ENCODE measurements around the gene SRRM1. TPM values are rescaled to one million over a fixed set of nuclear protein-coding genes. Genes with fewer than 3 reads are reported as not detected.

SRRM1 gene
- total RNA-seq, 4 donors from 2014 or later: 73.0 to 323 (median 97.0) TPM

DNA sequence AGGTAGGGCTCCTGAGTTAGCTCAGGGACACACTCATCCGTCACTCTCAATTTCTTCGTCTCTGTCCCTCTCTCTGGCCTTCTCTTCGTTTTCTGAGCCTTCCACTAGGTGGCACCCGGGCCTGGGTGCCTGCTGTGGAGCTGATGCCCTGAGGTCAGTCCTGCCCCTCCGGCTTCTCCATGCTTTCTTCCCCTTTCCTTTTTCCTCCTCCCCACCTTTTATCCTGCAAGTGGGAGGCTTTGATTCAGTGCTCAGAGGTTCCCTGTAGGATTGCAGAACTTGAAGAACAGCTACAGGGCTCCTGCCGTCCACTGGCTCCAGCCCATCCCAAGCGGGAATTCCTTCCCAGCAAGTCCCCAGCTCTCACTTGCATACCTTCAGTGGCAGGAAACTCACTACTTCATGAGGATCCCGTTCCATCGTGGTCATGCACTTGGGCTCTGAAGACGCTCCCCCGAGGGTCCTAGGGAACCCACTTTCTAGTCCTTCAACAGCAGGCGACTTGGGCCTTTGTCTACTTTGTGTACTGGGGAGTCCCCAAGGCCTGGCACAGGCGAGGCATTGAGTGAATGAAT lies 45.6 kb downstream of the SRRM1 start:
- WGBS: 46% methylated on average over 13 of the region's 13 CpGs

DNA sequence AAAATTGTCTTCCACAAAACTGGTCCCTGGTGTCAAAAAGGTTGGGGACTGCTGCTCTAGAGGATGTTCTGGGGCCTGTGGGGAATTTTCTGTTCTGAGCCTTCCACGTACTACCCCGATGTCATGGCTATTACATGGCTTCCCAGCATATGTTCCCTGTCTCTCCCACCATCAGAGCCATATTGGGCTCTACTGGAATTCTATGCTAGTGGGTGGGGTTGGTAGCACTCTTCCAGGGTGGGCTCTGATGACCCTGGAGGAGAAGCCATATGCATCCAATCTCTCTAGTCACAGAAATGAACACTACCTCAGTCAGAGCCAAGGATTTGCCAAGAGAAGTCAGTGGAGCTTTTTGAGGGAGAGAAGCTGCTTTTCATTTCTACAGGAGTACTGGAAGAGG lies 47.9 kb downstream of the SRRM1 start:
- H3K9me3 ChIP-seq: no peaks in the 10 kb centered on the region
- H3K27me3 ChIP-seq: no peaks in the 10 kb centered on the region
- no peak overlapping the region for H3K4me3 ChIP-seq
- no peak overlapping the region for H3K27ac ChIP-seq
- DNase-seq (ENCODE audit: low spot score in 2 of 2): no peak
- no peaks in the 10 kb centered on the region for H3K36me3 ChIP-seq
- WGBS: 100% methylated on average over 2 of the region's 2 CpGs
- H3K4me1 ChIP-seq: peaks cover 23% of the 10 kb centered on the region
- TF ChIP-seq POLR2A (IDR thresholded peaks at IDR 0.05) (no peak), EP300 (IDR thresholded peaks at IDR 0.05) (no peak), POLR2AphosphoS5 (IDR thresholded peaks at IDR 0.05) (no peak)
- TF ChIP-seq, protein P1, sequence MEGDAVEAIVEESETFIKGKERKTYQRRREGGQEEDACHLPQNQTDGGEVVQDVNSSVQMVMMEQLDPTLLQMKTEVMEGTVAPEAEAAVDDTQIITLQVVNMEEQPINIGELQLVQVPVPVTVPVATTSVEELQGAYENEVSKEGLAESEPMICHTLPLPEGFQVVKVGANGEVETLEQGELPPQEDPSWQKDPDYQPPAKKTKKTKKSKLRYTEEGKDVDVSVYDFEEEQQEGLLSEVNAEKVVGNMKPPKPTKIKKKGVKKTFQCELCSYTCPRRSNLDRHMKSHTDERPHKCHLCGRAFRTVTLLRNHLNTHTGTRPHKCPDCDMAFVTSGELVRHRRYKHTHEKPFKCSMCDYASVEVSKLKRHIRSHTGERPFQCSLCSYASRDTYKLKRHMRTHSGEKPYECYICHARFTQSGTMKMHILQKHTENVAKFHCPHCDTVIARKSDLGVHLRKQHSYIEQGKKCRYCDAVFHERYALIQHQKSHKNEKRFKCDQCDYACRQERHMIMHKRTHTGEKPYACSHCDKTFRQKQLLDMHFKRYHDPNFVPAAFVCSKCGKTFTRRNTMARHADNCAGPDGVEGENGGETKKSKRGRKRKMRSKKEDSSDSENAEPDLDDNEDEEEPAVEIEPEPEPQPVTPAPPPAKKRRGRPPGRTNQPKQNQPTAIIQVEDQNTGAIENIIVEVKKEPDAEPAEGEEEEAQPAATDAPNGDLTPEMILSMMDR (IDR thresholded peaks at IDR 0.05): no peak

More for the DNA sequence above, 45.6 kb downstream of the SRRM1 start:
- Histone ChIP-seq H3K4me3 (no peak overlapping the region), H3K27me3 (no peaks in the 10 kb centered on the region), H3K36me3 (no peaks in the 10 kb centered on the region), H3K9me3 (no peaks in the 10 kb centered on the region), H3K27ac (no peak overlapping the region), H3K4me1 (peaks cover 8% of the 10 kb centered on the region)
- TF ChIP-seq, protein P1 (IDR thresholded peaks at IDR 0.05): peak; percentile 74 to 84
- no peak for TF ChIP-seq POLR2A (IDR thresholded peaks at IDR 0.05)
- TF ChIP-seq EP300 (IDR thresholded peaks at IDR 0.05): no peak
- peak in 1 of 2 donors; percentile 78 for DNase-seq (ENCODE audit: low spot score in 2 of 2)

DNA sequence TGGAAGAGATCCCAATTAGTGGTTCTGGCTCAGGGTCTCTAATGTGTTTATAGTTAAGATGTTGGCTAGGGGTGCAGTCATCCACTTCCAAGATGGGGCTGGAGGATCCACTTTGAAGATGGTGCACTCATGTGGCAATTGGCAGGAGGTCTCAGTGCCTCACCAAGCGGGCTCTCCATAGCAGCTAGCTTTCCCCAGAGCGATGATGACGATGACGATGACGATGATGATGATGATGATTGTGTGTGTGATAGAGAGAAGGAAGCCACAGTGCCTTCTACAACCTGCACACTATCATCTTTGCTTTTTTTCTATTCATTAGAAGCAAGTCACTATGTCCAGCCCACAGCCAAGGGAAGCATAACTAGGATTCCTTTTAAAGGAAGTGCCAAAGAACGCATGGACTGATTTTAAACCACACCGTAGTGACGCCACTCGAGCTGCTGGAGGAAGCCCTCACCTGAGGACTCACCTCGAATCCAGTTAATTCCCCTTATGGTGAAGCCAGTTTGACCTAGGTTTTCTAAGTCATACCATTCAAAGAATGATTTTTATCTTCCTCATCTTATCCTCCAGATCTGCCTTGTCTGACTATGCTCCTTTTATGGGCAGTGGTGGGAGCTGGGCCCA lies 49.4 kb downstream of the SRRM1 start:
- Histone ChIP-seq H3K36me3 (no peaks in the 10 kb centered on the region), H3K27ac (no peak overlapping the region), H3K27me3 (no peaks in the 10 kb centered on the region), H3K9me3 (no peaks in the 10 kb centered on the region), H3K4me3 (no peak overlapping the region), H3K4me1 (peaks cover 23% of the 10 kb centered on the region)
- 63% methylated on average over 10 of the region's 10 CpGs for WGBS
- no peak for TF ChIP-seq POLR2AphosphoS5 (IDR thresholded peaks at IDR 0.05)
- no peak for TF ChIP-seq POLR2A (IDR thresholded peaks at IDR 0.05)
- TF ChIP-seq, protein P1 (IDR thresholded peaks at IDR 0.05): no peak
- TF ChIP-seq EP300 (IDR thresholded peaks at IDR 0.05): no peak
- DNase-seq (ENCODE audit: low spot score in 2 of 2): no peak

DNA sequence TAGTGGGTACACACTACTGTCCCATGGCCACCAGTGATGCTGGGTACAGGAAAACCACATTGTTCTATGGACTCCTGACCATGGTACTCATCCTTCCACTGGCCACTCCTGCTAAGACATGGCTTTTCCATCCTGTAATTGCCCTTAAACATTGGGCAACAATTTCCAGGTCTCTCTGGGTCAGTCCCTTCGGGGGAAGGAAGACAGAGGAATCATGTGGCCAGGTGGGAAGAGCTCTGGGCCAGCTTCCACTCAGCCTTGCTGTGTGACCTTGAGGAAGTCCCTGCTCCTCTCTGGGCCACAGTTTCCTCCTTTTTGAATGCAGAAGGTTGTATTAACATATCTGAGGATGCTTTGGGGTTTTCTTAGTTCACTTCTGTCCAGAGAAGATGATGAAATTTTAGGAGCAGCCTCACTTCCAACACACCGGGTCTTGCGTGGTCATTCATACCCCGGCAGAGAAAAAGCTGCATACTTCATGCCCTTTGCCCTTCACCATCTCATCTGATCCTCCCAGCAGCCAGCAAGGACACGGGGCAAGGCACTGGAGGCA lies 50.8 kb downstream of the SRRM1 start:
- Histone ChIP-seq H3K4me1 (peaks cover 16% of the 10 kb centered on the region), H3K27me3 (no peaks in the 10 kb centered on the region), H3K27ac (no peak overlapping the region), H3K9me3 (no peaks in the 10 kb centered on the region), H3K4me3 (no peak overlapping the region), H3K36me3 (no peaks in the 10 kb centered on the region)
- WGBS: 57% methylated on average over 5 of the region's 5 CpGs
- TF ChIP-seq POLR2A (IDR thresholded peaks at IDR 0.05) (no peak), EP300 (IDR thresholded peaks at IDR 0.05) (no peak), POLR2AphosphoS5 (IDR thresholded peaks at IDR 0.05) (no peak)
- TF ChIP-seq, protein P1 (IDR thresholded peaks at IDR 0.05): no peak
- no peak for DNase-seq (ENCODE audit: low spot score in 2 of 2)

DNA sequence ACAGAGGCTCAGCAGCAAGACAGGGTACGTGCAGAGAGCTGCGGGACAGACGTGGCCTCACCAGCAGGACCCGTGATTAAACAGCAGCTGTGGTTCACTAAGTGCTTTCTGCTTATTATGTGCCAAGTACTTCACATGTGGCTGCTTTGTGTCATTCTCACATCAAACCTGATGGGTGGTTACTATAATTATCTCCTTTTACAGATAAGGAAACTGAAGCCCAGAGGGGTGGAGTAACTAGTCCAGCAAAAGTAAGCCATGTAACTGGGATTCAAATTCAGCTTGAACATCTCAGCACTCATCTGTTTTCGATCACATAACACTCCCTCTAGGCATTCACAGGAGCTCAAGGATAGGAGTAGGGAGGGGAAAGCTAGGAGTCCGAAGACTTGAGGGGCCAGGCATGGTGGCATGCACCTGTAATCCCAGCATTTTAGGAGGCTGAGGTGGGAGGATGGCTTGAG lies 51.3 kb downstream of the SRRM1 start:
- WGBS: 33% methylated on average over 6 of the region's 6 CpGs
- DNase-seq (ENCODE audit: low spot score in 2 of 2): no peak
- H3K9me3 ChIP-seq: no peaks in the 10 kb centered on the region
- no peak for TF ChIP-seq EP300 (IDR thresholded peaks at IDR 0.05)
- TF ChIP-seq, protein P1 (IDR thresholded peaks at IDR 0.05): no peak
- no peak for TF ChIP-seq POLR2A (IDR thresholded peaks at IDR 0.05)
- TF ChIP-seq POLR2AphosphoS5 (IDR thresholded peaks at IDR 0.05): no peak
- H3K36me3 ChIP-seq: no peaks in the 10 kb centered on the region
- H3K4me3 ChIP-seq: no peak overlapping the region
- no peak overlapping the region for H3K27ac ChIP-seq
- H3K27me3 ChIP-seq: no peaks in the 10 kb centered on the region
- H3K4me1 ChIP-seq: peaks cover 15% of the 10 kb centered on the region
